HG02759 (cell line): ENCODE data around the gene TPRKB.
"Not testable (repeated sequence)": the region's sequence is repeated elsewhere in the genome, so short reads cannot be mapped to it uniquely, and the experiment has no call there.

ENCODE experiments used
- ATAC-seq: cut with Tn5 transposase; IDR thresholded peaks from one replicate; pipeline ENCODE4 v1.9.1; 2021; ENCODE audit warnings: mild to moderate bottlenecking, moderate library complexity; ENCODE audit not compliant: unreplicated experiment

Gene TPRKB

GRCh38 chr2:73736855-73737779 is at the start of gene TPRKB:
TPRKB (minus strand) TSS chr2:73737345; CDS start chr2:73734569, 2,776 bp downstream.
- peak; percentile 98 for ATAC-seq

GRCh38 chr2:73783883-73784282 is 46.7 kb upstream of the TPRKB start, which contains the start of gene C2orf78:
C2orf78 (plus strand) TSS chr2:73784183; CDS start chr2:73784310, 127 bp downstream.
- ATAC-seq, result not testable (repeated sequence)

- ATAC-seq, result not testable (repeated sequence)
Observed at GRCh38 chr2:73783402-73783801, 46.3 kb upstream of the TPRKB start.

GRCh38 chr2:73780237-73780582 is 43.1 kb upstream of the TPRKB start:
- no peak for ATAC-seq

GRCh38 chr2:73779467-73780236 is 42.5 kb upstream of the TPRKB start, which contains the start of gene DUSP11:
DUSP11 (minus strand) TSS chr2:73780103; CDS start chr2:73779974, 129 bp downstream.
- ATAC-seq, result peak; percentile 99

GRCh38 chr2:73778867-73779466 is 41.8 kb upstream of the TPRKB start:
- not testable (repeated sequence) for ATAC-seq

- no peak for ATAC-seq
Observed at GRCh38 chr2:73776869-73777519, 39.8 kb upstream of the TPRKB start.

GRCh38 chr2:73776381-73776780 is 39.2 kb upstream of the TPRKB start:
- no peak for ATAC-seq

- ATAC-seq, result no peak
Observed at GRCh38 chr2:73772819-73773218, 35.7 kb upstream of the TPRKB start.

GRCh38 chr2:73770725-73771124 is 33.6 kb upstream of the TPRKB start:
- no peak for ATAC-seq

GRCh38 chr2:73766994-73767393 is 29.8 kb upstream of the TPRKB start:
- no peak for ATAC-seq

- no peak for ATAC-seq
Observed at GRCh38 chr2:73766349-73766748, 29.2 kb upstream of the TPRKB start.

- no peak for ATAC-seq
Observed at GRCh38 chr2:73764945-73765344, 27.8 kb upstream of the TPRKB start.

- no peak for ATAC-seq
Observed at GRCh38 chr2:73762571-73762970, 25.4 kb upstream of the TPRKB start.

- no peak for ATAC-seq
Observed at GRCh38 chr2:73759904-73760303, 22.8 kb upstream of the TPRKB start.

GRCh38 chr2:73759285-73759764 is 22.2 kb upstream of the TPRKB start:
- no peak for ATAC-seq

- not testable (repeated sequence) for ATAC-seq
Observed at GRCh38 chr2:73754332-73754731, 17.2 kb upstream of the TPRKB start.

- ATAC-seq, result no peak
Observed at GRCh38 chr2:73749314-73749713, 12.2 kb upstream of the TPRKB start.

- no peak for ATAC-seq
Observed at GRCh38 chr2:73746877-73747208, 9.7 kb upstream of the TPRKB start.

- no peak for ATAC-seq
Observed at GRCh38 chr2:73746015-73746876, 9.1 kb upstream of the TPRKB start.
